GM18508 (cell line): Measurements from ENCODE around the gene RHOU.
"Not testable (repeated sequence)": the region's sequence is repeated elsewhere in the genome, so short reads cannot be mapped to it uniquely, and the experiment has no call there.

Experiments used
- ATAC-seq: cut with Tn5 transposase; IDR thresholded peaks from one replicate; pipeline ENCODE4 v1.9.1; 2021; ENCODE audit warnings: moderate number of reproducible peaks; ENCODE audit not compliant: insufficient read depth, unreplicated experiment

Gene RHOU

GRCh38 chr1:228734881-228735801 lies at the start of gene RHOU:
TSS of gene RHOU (plus strand) at chr1:228735479. CDS start at chr1:228735743, 264 bp downstream.
- no peak for ATAC-seq

GRCh38 chr1:228687587-228687986 lies 47.7 kb upstream of the RHOU start:
- ATAC-seq, result no peak

GRCh38 chr1:228689255-228689654 lies 46.0 kb upstream of the RHOU start:
- ATAC-seq, result no peak

- ATAC-seq, result no peak
Observed at GRCh38 chr1:228691211-228691610, 44.1 kb upstream of the RHOU start.

- ATAC-seq, result no peak
Observed at GRCh38 chr1:228691926-228692325, 43.4 kb upstream of the RHOU start.

- not testable (repeated sequence) for ATAC-seq
Observed at GRCh38 chr1:228694447-228694846, 40.8 kb upstream of the RHOU start.

- no peak for ATAC-seq
Observed at GRCh38 chr1:228695015-228695955, 40.0 kb upstream of the RHOU start.

- no peak for ATAC-seq
Observed at GRCh38 chr1:228697207-228698016, 37.9 kb upstream of the RHOU start.

GRCh38 chr1:228698017-228698329 lies 37.3 kb upstream of the RHOU start:
- ATAC-seq, result no peak

GRCh38 chr1:228702433-228702832 lies 32.8 kb upstream of the RHOU start:
- ATAC-seq, result no peak

- ATAC-seq, result no peak
Observed at GRCh38 chr1:228706305-228706704, 29.0 kb upstream of the RHOU start.

GRCh38 chr1:228717081-228717480 lies 18.2 kb upstream of the RHOU start:
- ATAC-seq, result no peak

- ATAC-seq, result no peak
Observed at GRCh38 chr1:228721407-228721806, 13.9 kb upstream of the RHOU start.

GRCh38 chr1:228723287-228723686 lies 12.0 kb upstream of the RHOU start:
- ATAC-seq, result no peak

- ATAC-seq, result no peak
Observed at GRCh38 chr1:228723921-228724320, 11.4 kb upstream of the RHOU start.

- ATAC-seq, result no peak
Observed at GRCh38 chr1:228725178-228725577, 10.1 kb upstream of the RHOU start.

- ATAC-seq, result no peak
Observed at GRCh38 chr1:228727681-228728171, 7.6 kb upstream of the RHOU start.

GRCh38 chr1:228732426-228732825 lies 2.9 kb upstream of the RHOU start:
- ATAC-seq, result no peak

GRCh38 chr1:228733576-228733975 lies 1.7 kb upstream of the RHOU start:
- no peak for ATAC-seq
